Mucosa of descending colon (tissue), 3 donors: ENCODE measurements around the gene CCDC201. TPM values are rescaled to one million over a fixed set of nuclear protein-coding genes. Genes with fewer than 3 reads are reported as not detected.

Source experiments
- ATAC-seq: fragments of 200-7000 bp; cut with Tn5 transposase; one replicate; pipeline ENCODE4 v1.9.1; 2020; ENCODE audit warnings: mild to moderate bottlenecking, moderate library complexity
- DNase-seq, 3 donors: peaks; one replicate each; pipeline ENCODE4 v3.0.0-alpha.2; 2020
- H3K36me3 ChIP-seq: fragments of 200-600 bp; one replicate; pipeline ENCODE4 v1.8.0; 2021; ENCODE audit warnings: low read depth, mild to moderate bottlenecking
- H3K4me1 ChIP-seq: fragments of 200-600 bp; one replicate; pipeline ENCODE4 v1.8.0; 2021; ENCODE audit warnings: low read depth, mild to moderate bottlenecking
- H3K4me3 ChIP-seq: fragments of 200-600 bp; one replicate; pipeline ENCODE4 v1.8.0; 2021; ENCODE audit warnings: mild to moderate bottlenecking
- H3K9me3 ChIP-seq: fragments of 200-600 bp; one replicate; pipeline ENCODE4 v1.8.0; 2021; ENCODE audit warnings: mild to moderate bottlenecking
- CTCF ChIP-seq: fragments of 200-600 bp; IDR thresholded peaks from one replicate; pipeline ENCODE4 v1.8.0; 2022; ENCODE audit warnings: antibody characterized with exemption, mild to moderate bottlenecking
- intact Hi-C, 2 donors: fragments of 100-400 bp; cut with DNase I in 1 of 2; cut with micrococcal nuclease in 1 of 2; formaldehyde crosslinking; loops; one replicate each; pipeline versions ENCODE4 v1.11.0 to v1.11.1; 2022; cut with DNase I, micrococcal nuclease
- total RNA-seq, 3 donors: library from RNA; stranded (reverse); fragmentation: NEBNext Ultra II Directional in 2 of 3; extraction: Animal tissue kit (Norgen Biotek cat#: 25700) in 2 of 3; gene quantifications; one replicate each; pipeline versions ENCODE4 v1.2.1 to v1.2.4, GENCODE V29; 2021 to 2023
- donor health status: DM: no; HTN: no; CAD: no; lungs with moderate emphysema.
- donor health status: DM: no; HTN: no; CAD: no.
- donor health status: DM: no; HTN: yes; CAD: no.

Gene CCDC201
- total RNA-seq, 3 donors from 2014 or later: not detected

GRCh38 chr7:45901566-45901965, 28.7 kb upstream of the CCDC201 start:
- no peak for DNase-seq
- Histone ChIP-seq H3K9me3 (no peaks in the 10 kb centered on the region), H3K36me3 (no peaks in the 10 kb centered on the region), H3K4me1 (no peaks in the 10 kb centered on the region), H3K4me3 (no peak overlapping the region)
- intact Hi-C loops: no loop called here
- ATAC-seq: no peak
- TF ChIP-seq CTCF: no peak

GRCh38 chr7:45898222-45898621, 25.3 kb upstream of the CCDC201 start:
- TF ChIP-seq CTCF: no peak
- Histone ChIP-seq H3K36me3 (no peaks in the 10 kb centered on the region), H3K4me1 (no peaks in the 10 kb centered on the region), H3K4me3 (no peak overlapping the region), H3K9me3 (no peaks in the 10 kb centered on the region)
- no peak for ATAC-seq
- intact Hi-C loops: no loop called here
- no peak for DNase-seq

- TF ChIP-seq CTCF: no peak
- intact Hi-C loops: no loop called here
Observed at GRCh38 chr7:45897042-45897690, 24.3 kb upstream of the CCDC201 start.

GRCh38 chr7:45894665-45895062, 21.8 kb upstream of the CCDC201 start:
- ATAC-seq: no peak
- no peaks in the 10 kb centered on the region for H3K4me1 ChIP-seq
- no peak for DNase-seq
- no peak overlapping the region for H3K4me3 ChIP-seq
- intact Hi-C loops: no loop called here
- H3K9me3 ChIP-seq: no peaks in the 10 kb centered on the region
- TF ChIP-seq CTCF: no peak
- no peaks in the 10 kb centered on the region for H3K36me3 ChIP-seq

More at GRCh38 chr7:45897042-45897690, 24.3 kb upstream of the CCDC201 start:
- no peaks in the 10 kb centered on the region for H3K4me1 ChIP-seq
- H3K9me3 ChIP-seq: no peaks in the 10 kb centered on the region
- H3K4me3 ChIP-seq: no peak overlapping the region
- no peaks in the 10 kb centered on the region for H3K36me3 ChIP-seq
- ATAC-seq (no peak), DNase-seq (no peak)

DNA sequence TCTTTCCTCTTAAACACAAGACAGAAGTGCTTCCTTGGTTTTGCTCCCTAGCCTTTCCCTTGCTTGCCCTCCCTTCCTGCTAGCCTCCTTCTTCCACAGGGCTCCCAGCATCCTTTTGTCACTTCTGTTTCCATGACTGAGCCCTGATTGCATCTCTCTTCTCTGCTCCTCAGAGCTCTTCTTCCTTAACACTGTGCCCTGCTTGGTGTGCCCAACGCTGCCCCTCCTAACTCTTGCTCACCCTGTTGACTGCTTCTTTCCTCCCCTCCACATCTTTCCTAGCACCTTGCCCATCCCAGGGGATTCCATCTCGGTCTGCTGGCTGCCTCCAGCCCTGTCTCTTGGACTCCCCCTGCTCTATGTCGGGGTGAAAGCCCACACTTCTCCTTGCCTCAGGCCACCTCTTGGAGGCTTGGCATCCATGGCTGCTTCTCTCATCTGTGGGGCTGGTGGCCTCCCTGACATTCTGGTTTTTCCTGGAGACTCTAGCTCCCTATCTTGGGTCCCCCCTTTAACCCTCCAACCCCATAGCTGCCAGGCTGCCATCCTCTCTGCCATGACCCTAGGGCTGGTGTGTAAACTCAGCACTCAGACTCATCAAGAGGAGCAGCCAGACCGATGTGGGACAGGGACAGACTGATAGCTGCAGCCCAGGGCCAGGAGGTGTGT, 21.2 kb upstream of the CCDC201 start:
- Histone ChIP-seq H3K4me1 (no peaks in the 10 kb centered on the region), H3K9me3 (no peaks in the 10 kb centered on the region), H3K4me3 (no peak overlapping the region), H3K36me3 (no peaks in the 10 kb centered on the region)
- DNase-seq (no peak), ATAC-seq (no peak)
- TF ChIP-seq CTCF: no peak
- intact Hi-C loops: no loop called here
